ENCODE measurements around the gene ZFYVE16. TPM values are rescaled to one million over a fixed set of nuclear protein-coding genes. Genes with fewer than 3 reads are reported as not detected.

ZFYVE16 gene
- total and polyA plus RNA-seq, 2 of the 13 experiments (the other 11 are each of a cell fraction or from before 2014, with no cell fraction given): 9.3 to 33.3 TPM

GRCh38 chr5:80487829-80488721 lies 80.2 kb downstream of the ZFYVE16 start, which contains the start of gene FAM151B (continued):
- peak; percentile 70; the same call in 1 of the 2 replicates for TF ChIP-seq ZNF598 (CRISPR knock-in tag; IDR thresholded peaks at IDR 0.05; ENCODE audit: borderline replicate concordance)
- TF ChIP-seq JARID2 (CRISPR knock-in tag; IDR thresholded peaks at IDR 0.05; ENCODE audit: insufficient replicate concordance): no peak
- TF ChIP-seq EEA1 (CRISPR knock-in tag; IDR thresholded peaks at IDR 0.05; ENCODE audit: borderline replicate concordance): peak; percentile 33; the same call in 1 of the 2 replicates
- peak; percentile 94 for TF ChIP-seq HNRNPLL (IDR thresholded peaks at IDR 0.05; ENCODE audit: low read depth, low read length, poor library complexity, severe bottlenecking)
- peak; percentile 75 for TF ChIP-seq PHF8 (CRISPR knock-in tag; IDR thresholded peaks at IDR 0.05)
- TF ChIP-seq HNF1B (CRISPR knock-in tag; IDR thresholded peaks at IDR 0.05): peak; percentile 84
- TF ChIP-seq TCF7L2 (IDR thresholded peaks at IDR 0.05; ENCODE audit: low read depth, low read length): no peak
- no peak for TF ChIP-seq ZNF101 (CRISPR knock-in tag; IDR thresholded peaks at IDR 0.05; ENCODE audit: borderline replicate concordance, low read depth)
- peak; percentile 81 for TF ChIP-seq YEATS4 (CRISPR knock-in tag; IDR thresholded peaks at IDR 0.05; ENCODE audit: borderline replicate concordance)
- TF ChIP-seq SRSF9 (IDR thresholded peaks at IDR 0.05; ENCODE audit: borderline replicate concordance, insufficient read depth, low read depth, low read length, poor library complexity, severe bottlenecking): no peak
- no peak for TF ChIP-seq ZC3H4 (CRISPR knock-in tag; IDR thresholded peaks at IDR 0.05; ENCODE audit: borderline replicate concordance)
- no peak for TF ChIP-seq ZBTB1 (CRISPR knock-in tag; IDR thresholded peaks at IDR 0.05; ENCODE audit: borderline replicate concordance)
- TF ChIP-seq ZEB1 (IDR thresholded peaks at IDR 0.05; ENCODE audit: insufficient replicate concordance, low read depth): peak; percentile 86
- TF ChIP-seq ARHGAP35 (CRISPR knock-in tag; IDR thresholded peaks at IDR 0.05; ENCODE audit: borderline replicate concordance): peak; percentile 72
- TF ChIP-seq HBP1 (CRISPR knock-in tag; IDR thresholded peaks at IDR 0.05; ENCODE audit: low read depth): no peak
- TF ChIP-seq ARNTL (CRISPR knock-in tag; IDR thresholded peaks at IDR 0.05): no peak
- TF ChIP-seq SP4 (CRISPR knock-in tag; IDR thresholded peaks at IDR 0.05): peak; percentile 84; the same call in 1 of the 2 replicates
- TF ChIP-seq CREM (IDR thresholded peaks at IDR 0.05): no peak
- TF ChIP-seq CREM (CRISPR knock-in tag; IDR thresholded peaks at IDR 0.05): no peak
- no peak for TF ChIP-seq SMAD1 (CRISPR knock-in tag; IDR thresholded peaks at IDR 0.05; ENCODE audit: borderline replicate concordance, low read depth)
- peak; percentile 83 for TF ChIP-seq IRF2 (CRISPR knock-in tag; IDR thresholded peaks at IDR 0.05)
- TF ChIP-seq, protein P1, sequence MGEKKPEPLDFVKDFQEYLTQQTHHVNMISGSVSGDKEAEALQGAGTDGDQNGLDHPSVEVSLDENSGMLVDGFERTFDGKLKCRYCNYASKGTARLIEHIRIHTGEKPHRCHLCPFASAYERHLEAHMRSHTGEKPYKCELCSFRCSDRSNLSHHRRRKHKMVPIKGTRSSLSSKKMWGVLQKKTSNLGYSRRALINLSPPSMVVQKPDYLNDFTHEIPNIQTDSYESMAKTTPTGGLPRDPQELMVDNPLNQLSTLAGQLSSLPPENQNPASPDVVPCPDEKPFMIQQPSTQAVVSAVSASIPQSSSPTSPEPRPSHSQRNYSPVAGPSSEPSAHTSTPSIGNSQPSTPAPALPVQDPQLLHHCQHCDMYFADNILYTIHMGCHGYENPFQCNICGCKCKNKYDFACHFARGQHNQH (CRISPR knock-in tag; IDR thresholded peaks at IDR 0.05): peak; percentile 35; the same call in 1 of the 2 replicates
- TF ChIP-seq ZNF7 (CRISPR knock-in tag; IDR thresholded peaks at IDR 0.05): 0 out of 2 replicates have a peak, but pooled peaks have one; percentile 29
- TF ChIP-seq ZNF136 (CRISPR knock-in tag; IDR thresholded peaks at IDR 0.05; ENCODE audit: low read depth): 0 out of 2 replicates have a peak, but pooled peaks have one; percentile 10
- peak; percentile 19; the same call in 1 of the 2 replicates for TF ChIP-seq ZNF761 (CRISPR knock-in tag; conservative IDR thresholded peaks at IDR 0.05)
